Neuronal stem cell (in vitro differentiated cells): ENCODE results near the gene DCPS.
"Not testable (repeated sequence)": the region's sequence is repeated elsewhere in the genome, so short reads cannot be mapped to it uniquely, and the experiment has no call there.

ENCODE experiments used
- DNase-seq: peaks from one replicate; pipeline ENCODE4 v3.0.0-alpha.2; 2013; ENCODE audit warnings: low spot score
- H2AFZ ChIP-seq: one replicate; pipeline ENCODE4 v1.6.1; 2013; ENCODE audit warnings: mild to moderate bottlenecking, low read length, inconsistent platforms
- H2AK5ac ChIP-seq: 2 replicates; pipeline ENCODE4 v1.6.1; 2013; ENCODE audit warnings: low read depth, mild to moderate bottlenecking, inconsistent platforms, low read length, moderate library complexity, mixed read lengths
- H2BK120ac ChIP-seq: 2 replicates; pipeline ENCODE4 v1.6.1; 2013; ENCODE audit warnings: low read depth, mild to moderate bottlenecking, inconsistent platforms, low read length, moderate library complexity, mixed read lengths
- H2BK12ac ChIP-seq: one replicate; pipeline ENCODE4 v1.6.1; 2013; ENCODE audit warnings: low read length, inconsistent platforms
- H2BK15ac ChIP-seq: 2 replicates; pipeline ENCODE4 v1.6.1; 2013; ENCODE audit warnings: mild to moderate bottlenecking, low read length, inconsistent platforms, mixed read lengths
- H2BK5ac ChIP-seq: one replicate; pipeline ENCODE4 v1.6.1; 2013; ENCODE audit warnings: inconsistent platforms, mild to moderate bottlenecking, low read length, moderate library complexity
- H3K14ac ChIP-seq: one replicate; pipeline ENCODE4 v1.6.1; 2013; ENCODE audit warnings: low read length, inconsistent platforms
- H3K18ac ChIP-seq: 2 replicates; pipeline ENCODE4 v1.6.1; 2013; ENCODE audit warnings: low read length, inconsistent platforms
- H3K23ac ChIP-seq: 2 replicates; pipeline ENCODE4 v1.6.1; 2013; ENCODE audit warnings: low read depth, mild to moderate bottlenecking, mixed read lengths, low read length, inconsistent platforms; ENCODE audit not compliant: poor library complexity
- H3K27ac ChIP-seq: replicated peaks from 3 replicates; pipeline ENCODE4 v1.5.1; 2013; ENCODE audit warnings: low read length, inconsistent platforms
- H3K27me3 ChIP-seq, 3 experiments: 2 replicates each; pipeline ENCODE4 v1.6.1; 2013; ENCODE audit warnings: low read length in 3 of 3, mild to moderate bottlenecking in 2 of 3, inconsistent platforms in 1 of 3, low read depth in 1 of 3, mixed read lengths in 1 of 3, moderate library complexity in 1 of 3; ENCODE audit not compliant: control insufficient read depth in 3 of 3, insufficient read depth in 3 of 3
- H3K36me3 ChIP-seq, 2 donors: replicated peaks in 1 of 2; 2 replicates each; pipeline ENCODE4 v1.6.1; 2013; ENCODE audit warnings: low read length in 2 of 2; ENCODE audit not compliant: control insufficient read depth in 2 of 2, insufficient read depth in 2 of 2
- H3K4ac ChIP-seq: 2 replicates; pipeline ENCODE4 v1.6.1; 2013; ENCODE audit warnings: inconsistent platforms, mild to moderate bottlenecking, low read length, moderate library complexity
- H3K4me1 ChIP-seq, 2 donors: 1 replicate in 1 of 2; 2 replicates in 1 of 2; pipeline ENCODE4 v1.6.1; 2013; ENCODE audit warnings: low read length in 2 of 2, low read depth in 1 of 2; ENCODE audit not compliant: control insufficient read depth in 2 of 2, insufficient read depth in 1 of 2
- H3K4me2 ChIP-seq: one replicate; pipeline ENCODE4 v1.6.1; 2013; ENCODE audit warnings: mild to moderate bottlenecking, low read length, inconsistent platforms; ENCODE audit not compliant: insufficient read depth, poor library complexity, severe bottlenecking
- H3K4me3 ChIP-seq, 2 donors: 2 replicates each; pipeline ENCODE4 v1.5.1; 2013; ENCODE audit warnings: low read length in 2 of 2, mild to moderate bottlenecking in 2 of 2, inconsistent platforms in 1 of 2, moderate library complexity in 1 of 2
- H3K79me1 ChIP-seq: one replicate; pipeline ENCODE4 v1.6.1; 2013; ENCODE audit warnings: low read depth, mild to moderate bottlenecking, inconsistent platforms, low read length, moderate library complexity
- H3K9ac ChIP-seq: one replicate; pipeline ENCODE4 v1.6.1; 2013; ENCODE audit warnings: mild to moderate bottlenecking, low read depth, low read length, inconsistent platforms; ENCODE audit not compliant: poor library complexity
- H3K9me3 ChIP-seq, 2 donors: replicated peaks in 1 of 2; 2 replicates each; pipeline versions ENCODE3 to v1.6.1; 2013; ENCODE audit warnings: low read length in 2 of 2, mild to moderate bottlenecking in 2 of 2, inconsistent platforms in 1 of 2, low read depth in 1 of 2, mixed read lengths in 1 of 2, moderate library complexity in 1 of 2; ENCODE audit not compliant: control insufficient read depth in 2 of 2, insufficient read depth in 1 of 2
- H4K8ac ChIP-seq: one replicate; pipeline ENCODE4 v1.6.1; 2013; ENCODE audit warnings: low read depth, mild to moderate bottlenecking, inconsistent platforms, low read length, moderate library complexity
- H4K91ac ChIP-seq: one replicate; pipeline ENCODE4 v1.6.1; 2013; ENCODE audit warnings: low read length, low read depth, mild to moderate bottlenecking, inconsistent platforms; ENCODE audit not compliant: poor library complexity
- WGBS, 2 donors: extraction: QIAGEN DNeasy Blood & Tissue Kit; methylation state at CpG; one replicate each; pipeline ENCODE4 v1.1.7; 2013; ENCODE audit warnings: missing lambda C conversion rate in 2 of 2, mixed read lengths in 1 of 2; ENCODE audit not compliant: insufficient read length in 2 of 2, insufficient replicate concordance in 1 of 2; ENCODE audit errors: extremely low coverage in 2 of 2; 5-methylcytosine and 5-hydroxymethylcytosine counted together

DCPS gene

GRCh38 chr11:126374562-126375300 lies 70.9 kb downstream of the DCPS start:
- H4K8ac ChIP-seq, H3K4me2 ChIP-seq, H3K9me3 ChIP-seq, H2BK120ac ChIP-seq, H2BK15ac ChIP-seq, H3K4ac ChIP-seq, H3K4me3 ChIP-seq, DNase-seq, H2AK5ac ChIP-seq, H3K27ac ChIP-seq, H3K36me3 ChIP-seq, H3K14ac ChIP-seq, H3K23ac ChIP-seq, H2BK12ac ChIP-seq, H3K4me1 ChIP-seq, H3K27me3 ChIP-seq, H2BK5ac ChIP-seq, H2AFZ ChIP-seq, H4K91ac ChIP-seq, H3K9ac ChIP-seq, H3K79me1 ChIP-seq: not testable (repeated sequence)
- H3K18ac ChIP-seq, result peak overlapping the region; percentile 27
- no CpG with 5 or more reads among the region's 28 CpGs for WGBS, 2 donors

- no peaks in the 10 kb centered on the region for H3K27me3 ChIP-seq
- no peak overlapping the region for H3K18ac ChIP-seq
- H3K9ac ChIP-seq, result no peak overlapping the region
- no peaks in the 10 kb centered on the region for H3K36me3 ChIP-seq
- H4K8ac ChIP-seq, result no peak overlapping the region
- H3K79me1 ChIP-seq, result peaks cover 2% of the 10 kb centered on the region
- H2BK12ac ChIP-seq, result no peak overlapping the region
- no peak overlapping the region for H2BK15ac ChIP-seq
- no peak overlapping the region for H2BK120ac ChIP-seq
- H3K9me3 ChIP-seq, result no peaks in the 10 kb centered on the region
- no peak overlapping the region for H3K23ac ChIP-seq
- no peak overlapping the region for H3K4ac ChIP-seq
- no peak overlapping the region for H4K91ac ChIP-seq
- no peak overlapping the region for H3K14ac ChIP-seq
- H3K4me2 ChIP-seq, result no peak overlapping the region
- DNase-seq, result no peak
- H2AK5ac ChIP-seq, result no peak overlapping the region
- WGBS, 2 donors, result no CpG with 5 or more reads among the region's 7 CpGs
- H3K27ac ChIP-seq, result no peak overlapping the region
- no peak overlapping the region for H3K4me3 ChIP-seq
- H2BK5ac ChIP-seq, result no peak overlapping the region
- H3K4me1 ChIP-seq, result peaks cover 0 to 3% of the 10 kb centered on the region in 2 donors
- no peak overlapping the region for H2AFZ ChIP-seq
Observed at GRCh38 chr11:126375726-126376125, 71.9 kb downstream of the DCPS start.

- no peak overlapping the region for H3K9ac ChIP-seq
- no peak overlapping the region for H3K4me3 ChIP-seq
- no peak overlapping the region for H3K27ac ChIP-seq
- no peak overlapping the region for H3K18ac ChIP-seq
- H2BK12ac ChIP-seq, result no peak overlapping the region
- H3K36me3 ChIP-seq, result no peaks in the 10 kb centered on the region
- no peaks in the 10 kb centered on the region for H3K27me3 ChIP-seq
- DNase-seq, result no peak
- no CpG with 5 or more reads among the region's 4 CpGs for WGBS, 2 donors
- no peak overlapping the region for H2BK5ac ChIP-seq
- no peak overlapping the region for H4K8ac ChIP-seq
- no peak overlapping the region for H3K14ac ChIP-seq
- no peak overlapping the region for H3K4ac ChIP-seq
- H2AFZ ChIP-seq, result no peak overlapping the region
- no peak overlapping the region for H3K4me2 ChIP-seq
- no peak overlapping the region for H2BK15ac ChIP-seq
- no peak overlapping the region for H2BK120ac ChIP-seq
- H3K79me1 ChIP-seq, result peaks cover 4% of the 10 kb centered on the region
- no peak overlapping the region for H3K23ac ChIP-seq
- no peaks in the 10 kb centered on the region for H3K9me3 ChIP-seq
- H4K91ac ChIP-seq, result no peak overlapping the region
- no peak overlapping the region for H2AK5ac ChIP-seq
- peaks cover 0 to 3% of the 10 kb centered on the region in 2 donors for H3K4me1 ChIP-seq
Observed at GRCh38 chr11:126378763-126379162, 74.9 kb downstream of the DCPS start.

DNA sequence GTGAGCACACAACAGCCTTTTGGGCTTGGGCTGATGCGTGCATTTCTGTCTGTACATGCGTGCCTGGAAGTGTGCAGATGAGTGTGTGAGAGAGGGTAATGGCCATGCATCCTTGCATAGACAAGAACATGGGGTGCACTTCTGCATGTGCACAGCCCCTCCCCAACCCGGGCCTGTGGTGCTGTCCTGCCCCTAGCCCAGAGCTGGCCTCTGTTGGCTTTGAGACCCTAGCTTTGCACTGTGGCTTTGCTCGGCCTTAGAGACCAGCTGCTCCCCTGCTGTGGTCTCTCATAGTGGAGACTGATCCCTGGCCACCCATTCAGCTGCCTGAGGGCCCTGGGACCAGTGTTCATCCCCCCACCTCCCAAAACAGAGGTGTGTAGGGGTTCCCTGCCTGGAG lies 77.0 kb downstream of the DCPS start:
- Histone ChIP-seq H2BK15ac (no peak overlapping the region), H2AFZ (no peak overlapping the region), H3K23ac (no peak overlapping the region), H3K9me3 (no peaks in the 10 kb centered on the region), H2BK120ac (no peak overlapping the region), H3K9ac (no peak overlapping the region), H3K14ac (peak overlapping the region; percentile 10), H3K79me1 (peaks cover 4% of the 10 kb centered on the region), H4K8ac (no peak overlapping the region), H3K4me1 (peaks cover 0 to 5% of the 10 kb centered on the region in 2 donors), H2BK12ac (no peak overlapping the region), H3K4me3 (peak overlapping the region in 1 of 2 donors; percentile 56), H3K4me2 (no peak overlapping the region), H3K27me3 (no peaks in the 10 kb centered on the region), H2AK5ac (no peak overlapping the region), H2BK5ac (no peak overlapping the region), H4K91ac (no peak overlapping the region), H3K18ac (peak overlapping the region; percentile 80), H3K36me3 (no peaks in the 10 kb centered on the region), H3K4ac (no peak overlapping the region), H3K27ac (no peak overlapping the region)
- no CpG with 5 or more reads among the region's 4 CpGs for WGBS, 2 donors
- no peak for DNase-seq
